Gastroesophageal sphincter (tissue), 3 donors: ENCODE results near the gene RNF181.

Experiments used
- CTCF ChIP-seq, 4 experiments: fragments of 200-600 bp in 2 of 4; fragments of 450-650 bp in 2 of 4; sonication (generic) in 1 of 4; IDR thresholded peaks; one replicate each; pipeline ENCODE4 v1.5.1; 2017 to 2019; ENCODE audit warnings: antibody characterized with exemption in 4 of 4, mild to moderate bottlenecking in 2 of 4, moderate library complexity in 2 of 4
- EP300 ChIP-seq: sonication (generic); formaldehyde crosslinking; IDR thresholded peaks from one replicate; pipeline ENCODE4 v1.6.1; 2017; ENCODE audit warnings: antibody characterized with exemption, mild to moderate bottlenecking
- POLR2A ChIP-seq, 2 donors: fragments of 450-650 bp; IDR thresholded peaks; one replicate each; pipeline ENCODE4 v1.6.1; 2017; ENCODE audit warnings: antibody characterized with exemption in 2 of 2, mild to moderate bottlenecking in 2 of 2, moderate library complexity in 1 of 2
- POLR2AphosphoS5 ChIP-seq: sonication (generic); formaldehyde crosslinking; IDR thresholded peaks from one replicate; pipeline ENCODE4 v1.6.1; 2017; ENCODE audit warnings: antibody characterized with exemption

- TF ChIP-seq CTCF (IDR thresholded peaks at IDR 0.05) (no peak), EP300 (no peak), POLR2A (IDR thresholded peaks at IDR 0.05) (no peak), POLR2AphosphoS5 (no peak)
These were observed 4.6 kb upstream of the RNF181 start for GRCh38 chr2:85590950-85591349.
